Natural killer cell (primary cell): ENCODE measurements around the gene PMPCB. TPM values are rescaled to one million over a fixed set of nuclear protein-coding genes. Genes with fewer than 3 reads are reported as not detected.

ENCODE experiments used
- ATAC-seq, 3 donors: fragments of 150-1000 bp in 2 of 3; fragments of 200-7000 bp in 1 of 3; cut with Tn5 transposase; 1 replicate in 1 of 3; 2 replicates in 2 of 3; pipeline ENCODE4 v1.10.0; 2021; ENCODE audit warnings: mild to moderate bottlenecking in 2 of 3, moderate library complexity in 2 of 3
- DNase-seq, 2 donors: peaks; one replicate each; pipeline versions ENCODE4 v3.0.0 to v3.0.0-alpha.2; 2013 to 2021; ENCODE audit warnings: mixed read lengths in 1 of 2
- H3K27ac ChIP-seq: one replicate; pipeline ENCODE4 v1.5.1; 2013; ENCODE audit warnings: mild to moderate bottlenecking, low read length
- H3K27me3 ChIP-seq: one replicate; pipeline ENCODE4 v1.6.1; 2013; ENCODE audit warnings: low read length; ENCODE audit not compliant: control insufficient read depth, insufficient read depth
- H3K36me3 ChIP-seq: one replicate; pipeline ENCODE4 v1.6.1; 2013; ENCODE audit warnings: low read length; ENCODE audit not compliant: control insufficient read depth, insufficient read depth
- H3K4me1 ChIP-seq: one replicate; pipeline ENCODE4 v1.6.1; 2013; ENCODE audit warnings: low read length; ENCODE audit not compliant: control insufficient read depth, insufficient read depth
- H3K4me3 ChIP-seq: one replicate; pipeline ENCODE4 v1.5.1; 2013; ENCODE audit warnings: low read length
- H3K9me3 ChIP-seq: one replicate; pipeline ENCODE4 v1.6.1; 2013; ENCODE audit warnings: low read length; ENCODE audit not compliant: control insufficient read depth, insufficient read depth
- H3K27ac Mint-ChIP-seq, 2 donors: one replicate each; pipeline ENCODE4 v1.8.0; 2022; ENCODE audit warnings: mild to moderate bottlenecking in 2 of 2, mixed read lengths in 2 of 2, moderate library complexity in 1 of 2
- H3K27me3 Mint-ChIP-seq, 2 donors: one replicate each; pipeline ENCODE4 v1.8.0; 2022; ENCODE audit warnings: low read depth in 2 of 2, mixed read lengths in 2 of 2
- H3K36me3 Mint-ChIP-seq: one replicate; pipeline ENCODE4 v1.8.0; 2022; ENCODE audit warnings: mixed read lengths
- H3K4me1 Mint-ChIP-seq, 2 donors: one replicate each; pipeline ENCODE4 v1.8.0; 2022; ENCODE audit warnings: mixed read lengths in 2 of 2
- H3K4me3 Mint-ChIP-seq: one replicate; pipeline ENCODE4 v1.8.0; 2022; ENCODE audit warnings: mild to moderate bottlenecking, moderate library complexity, mixed read lengths
- H3K9me3 Mint-ChIP-seq, 2 donors: one replicate each; pipeline ENCODE4 v1.8.0; 2022; ENCODE audit warnings: mixed read lengths in 2 of 2
- CTCF ChIP-seq: fragments of 200-600 bp; IDR thresholded peaks from one replicate; pipeline ENCODE4 v1.8.0; 2022; ENCODE audit warnings: antibody characterized with exemption
- WGBS: methylation state at CpG from one replicate; pipeline ENCODE4 v1.1.7; 2013; ENCODE audit warnings: missing lambda C conversion rate; ENCODE audit not compliant: insufficient coverage; 5-methylcytosine and 5-hydroxymethylcytosine counted together
- intact Hi-C: fragments of 100-400 bp; cut with micrococcal nuclease; formaldehyde crosslinking; loops from one replicate; pipeline ENCODE4 v1.14.2; 2022
- total RNA-seq, 4 donors: library from RNA; stranded (reverse); fragments of 120-200 nt in 1 of 4; gene quantifications; one replicate each; pipeline versions ENCODE4 v1.2.3 to v1.2.4, GENCODE V29; 2013 to 2022

Gene PMPCB
- total RNA-seq, 3 donors from 2014 or later (not counting 1 experiment from before 2014, with no cell fraction given), result 65.4 to 77.9 (median 75.9) TPM

- Histone ChIP-seq H3K27ac (no peak overlapping the region), H3K27me3 (no peaks in the 10 kb centered on the region), H3K36me3 (peaks cover 66% of the 10 kb centered on the region), H3K4me3 (no peak overlapping the region), H3K4me1 (peaks cover 6% of the 10 kb centered on the region), H3K9me3 (no peaks in the 10 kb centered on the region)
- 40% methylated on average over 1 of the region's 2 CpGs for WGBS
- DNase-seq (no peak), ATAC-seq (no peak)
- TF ChIP-seq CTCF, result no peak
- H3K4me3 Mint-ChIP-seq, result no peak overlapping the region
- H3K27me3 Mint-ChIP-seq, result no peaks in the 10 kb centered on the region
- no peaks in the 10 kb centered on the region for H3K9me3 Mint-ChIP-seq
- H3K27ac Mint-ChIP-seq, result no peak overlapping the region
- H3K36me3 Mint-ChIP-seq, result peaks cover 9% of the 10 kb centered on the region
- H3K4me1 Mint-ChIP-seq, result peaks cover 23 to 28% of the 10 kb centered on the region in 2 donors
- intact Hi-C loops, result no loop called here
These were observed 4.2 kb downstream of the PMPCB start for GRCh38 chr7:103301441-103301840.

- Histone ChIP-seq H3K9me3 (no peaks in the 10 kb centered on the region), H3K4me1 (no peaks in the 10 kb centered on the region), H3K27me3 (no peaks in the 10 kb centered on the region), H3K4me3 (no peak overlapping the region), H3K36me3 (peaks cover 83% of the 10 kb centered on the region), H3K27ac (no peak overlapping the region)
- DNase-seq (no peak), ATAC-seq (no peak)
- intact Hi-C loops, result no loop called here
- H3K9me3 Mint-ChIP-seq, result no peaks in the 10 kb centered on the region
- no peak overlapping the region for H3K4me3 Mint-ChIP-seq
- 75% methylated on average over 1 of the region's 3 CpGs for WGBS
- H3K27me3 Mint-ChIP-seq, result no peaks in the 10 kb centered on the region
- peak overlapping the region in 1 of 2 donors; percentile 23 for H3K27ac Mint-ChIP-seq
- H3K4me1 Mint-ChIP-seq, result peaks cover 6 to 7% of the 10 kb centered on the region in 2 donors
- TF ChIP-seq CTCF, result no peak
- peaks cover 11% of the 10 kb centered on the region for H3K36me3 Mint-ChIP-seq
These were observed 10.4 kb downstream of the PMPCB start for GRCh38 chr7:103307503-103308231.

- DNase-seq (no peak), ATAC-seq (no peak)
- H3K27ac ChIP-seq, result no peak overlapping the region
- no peaks in the 10 kb centered on the region for H3K27me3 ChIP-seq
- H3K27ac Mint-ChIP-seq, result peak overlapping the region; percentile 20 to 29
- peaks cover 91% of the 10 kb centered on the region for H3K36me3 ChIP-seq
- H3K9me3 Mint-ChIP-seq, result no peaks in the 10 kb centered on the region
- no peaks in the 10 kb centered on the region for H3K4me1 ChIP-seq
- peaks cover 5 to 9% of the 10 kb centered on the region in 2 donors for H3K4me1 Mint-ChIP-seq
- H3K9me3 ChIP-seq, result no peaks in the 10 kb centered on the region
- intact Hi-C loops, result no loop called here
- no CpG with 5 or more reads among the region's 2 CpGs for WGBS
- H3K27me3 Mint-ChIP-seq, result no peaks in the 10 kb centered on the region
- H3K36me3 Mint-ChIP-seq, result peaks cover 24% of the 10 kb centered on the region
- no peak overlapping the region for H3K4me3 Mint-ChIP-seq
- no peak for TF ChIP-seq CTCF
- H3K4me3 ChIP-seq, result no peak overlapping the region
These were observed 17.6 kb downstream of the PMPCB start for GRCh38 chr7:103314852-103315251.
